ENCODE results near the gene ETV5. TPM values are rescaled to one million over a fixed set of nuclear protein-coding genes. Genes with fewer than 3 reads are reported as not detected.
A peak's percentile ranks its signal among the peaks of the same experiment; 100 is the strongest.

ETV5 gene
- total RNA-seq, 4 donors from 2014 or later = 1.7 to 6.7 (median 5.0) TPM

DNA sequence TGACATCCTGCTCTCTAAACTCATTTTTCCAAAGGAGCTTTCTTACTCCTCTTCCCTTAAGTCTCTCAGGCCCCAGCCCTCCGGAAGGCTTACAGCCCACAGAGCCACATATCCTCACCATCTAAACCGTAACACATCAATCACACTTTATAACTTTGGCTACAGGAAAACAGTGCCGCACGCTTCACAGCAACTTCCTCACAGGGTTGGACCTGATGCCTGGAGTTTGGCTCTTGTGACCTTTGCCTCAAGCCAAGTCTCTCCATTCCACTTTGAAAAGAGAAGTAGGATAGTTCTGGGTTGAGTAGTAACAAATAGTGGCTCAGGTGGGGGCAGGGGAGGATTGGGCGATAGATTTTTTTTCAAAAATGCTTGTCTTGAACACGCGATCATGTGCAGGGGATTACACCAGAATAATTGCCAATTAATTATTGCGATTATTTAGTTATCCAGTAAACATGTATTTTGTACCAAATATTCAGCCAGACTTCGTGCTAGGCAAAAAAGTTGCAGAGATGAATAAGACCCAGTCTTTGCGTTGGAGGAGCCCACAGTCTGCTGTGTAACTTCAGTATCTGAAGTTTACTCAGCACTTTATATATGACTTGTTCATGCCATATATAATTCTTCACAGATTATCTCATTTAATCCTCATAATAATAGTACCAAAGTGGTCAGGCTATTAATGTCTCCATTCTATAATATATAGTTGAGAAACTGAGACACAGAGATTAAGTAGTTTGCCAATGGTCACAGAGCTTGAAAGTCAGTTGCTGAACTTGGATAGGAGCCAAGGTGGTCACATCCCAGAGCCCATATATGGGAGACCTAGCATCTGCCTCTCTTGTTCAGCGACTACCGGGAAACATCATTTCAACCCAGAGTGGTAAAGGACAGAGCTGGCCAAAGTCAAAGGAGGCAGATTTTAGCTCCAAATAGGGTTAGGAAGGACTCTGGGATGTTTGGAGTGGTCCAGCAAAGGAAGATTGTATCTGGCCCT lies 2.4 kb upstream of the ETV5 start:
- H3K4me3 ChIP-seq = no peak overlapping the region
- H3K36me3 ChIP-seq = no peaks in the 10 kb centered on the region
- intact Hi-C loops (cut with DNase I) = no loop called here
- no peaks in the 10 kb centered on the region for H3K9me3 ChIP-seq
- 56 to 72% methylated on average over 12 of the region's 12 CpGs for WGBS, 2 donors
- H3K4me1 ChIP-seq = peaks cover 0 to 45% (median 19%) of the 10 kb centered on the region in 3 donors
- TF ChIP-seq POLR2A (IDR thresholded peaks at IDR 0.05) = no peak
- TF ChIP-seq, protein P1, sequence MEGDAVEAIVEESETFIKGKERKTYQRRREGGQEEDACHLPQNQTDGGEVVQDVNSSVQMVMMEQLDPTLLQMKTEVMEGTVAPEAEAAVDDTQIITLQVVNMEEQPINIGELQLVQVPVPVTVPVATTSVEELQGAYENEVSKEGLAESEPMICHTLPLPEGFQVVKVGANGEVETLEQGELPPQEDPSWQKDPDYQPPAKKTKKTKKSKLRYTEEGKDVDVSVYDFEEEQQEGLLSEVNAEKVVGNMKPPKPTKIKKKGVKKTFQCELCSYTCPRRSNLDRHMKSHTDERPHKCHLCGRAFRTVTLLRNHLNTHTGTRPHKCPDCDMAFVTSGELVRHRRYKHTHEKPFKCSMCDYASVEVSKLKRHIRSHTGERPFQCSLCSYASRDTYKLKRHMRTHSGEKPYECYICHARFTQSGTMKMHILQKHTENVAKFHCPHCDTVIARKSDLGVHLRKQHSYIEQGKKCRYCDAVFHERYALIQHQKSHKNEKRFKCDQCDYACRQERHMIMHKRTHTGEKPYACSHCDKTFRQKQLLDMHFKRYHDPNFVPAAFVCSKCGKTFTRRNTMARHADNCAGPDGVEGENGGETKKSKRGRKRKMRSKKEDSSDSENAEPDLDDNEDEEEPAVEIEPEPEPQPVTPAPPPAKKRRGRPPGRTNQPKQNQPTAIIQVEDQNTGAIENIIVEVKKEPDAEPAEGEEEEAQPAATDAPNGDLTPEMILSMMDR (IDR thresholded peaks at IDR 0.05) = no peak
- peaks cover 0 to 75% (median 0%) of the 10 kb centered on the region in 4 donors for H3K27me3 ChIP-seq
- DNase-seq = no peak
- H3K27ac ChIP-seq = no peak overlapping the region

- Histone ChIP-seq H3K27me3 (peaks cover 0 to 70% (median 0%) of the 10 kb centered on the region in 4 donors), H3K9me3 (no peaks in the 10 kb centered on the region), H3K4me1 (peaks cover 0 to 45% (median 19%) of the 10 kb centered on the region in 3 donors), H3K36me3 (no peaks in the 10 kb centered on the region), H3K4me3 (peak overlapping the region; percentile 27 to 86 (median 60)), H3K27ac (peak overlapping the region; percentile 66 to 90 (median 76))
- WGBS, 2 donors = 16 to 24% methylated on average over 11 to 24 of the region's 35 CpGs
- no peak for TF ChIP-seq POLR2A (IDR thresholded peaks at IDR 0.05)
- TF ChIP-seq, protein P1 (IDR thresholded peaks at IDR 0.05) = no peak
- intact Hi-C loops (cut with DNase I) = no loop called here
- DNase-seq = no peak
Observed at GRCh38 chr3:186109897-186110803, 1.3 kb upstream of the ETV5 start.

GRCh38 chr3:186108106-186108940 lies 566 bp downstream of the ETV5 start:
- intact Hi-C loops (cut with DNase I) = no loop called here
- 0 to 2% methylated on average over 17 to 26 of the region's 69 CpGs for WGBS, 2 donors
- Histone ChIP-seq H3K27me3 (peaks cover 0 to 53% (median 0%) of the 10 kb centered on the region in 4 donors), H3K36me3 (no peaks in the 10 kb centered on the region), H3K9me3 (no peaks in the 10 kb centered on the region), H3K4me3 (peak overlapping the region; percentile 59 to 86 (median 70)), H3K4me1 (peaks cover 0 to 59% (median 28%) of the 10 kb centered on the region in 3 donors), H3K27ac (peak overlapping the region; percentile 74 to 90 (median 78))
- TF ChIP-seq, protein P1 (IDR thresholded peaks at IDR 0.05) = no peak
- no peak for DNase-seq

- TF ChIP-seq, protein P1 (IDR thresholded peaks at IDR 0.05) = no peak
- no peak for TF ChIP-seq POLR2A (IDR thresholded peaks at IDR 0.05)
- DNase-seq = peak; percentile 5
- H3K27me3 ChIP-seq = peaks cover 0 to 46% (median 0%) of the 10 kb centered on the region in 4 donors
- H3K36me3 ChIP-seq = no peaks in the 10 kb centered on the region
- peak overlapping the region in 3 of 4 donors; percentile 74 to 83 (median 74) for H3K27ac ChIP-seq
- no peaks in the 10 kb centered on the region for H3K9me3 ChIP-seq
- H3K4me3 ChIP-seq = peak overlapping the region; percentile 59 to 86 (median 70)
- H3K4me1 ChIP-seq = peaks cover 0 to 68% (median 33%) of the 10 kb centered on the region in 3 donors
- WGBS, 2 donors = 4 to 6% methylated on average over 29 to 35 of the region's 45 CpGs
- intact Hi-C loops (cut with DNase I) = no loop called here
Observed at GRCh38 chr3:186107215-186108105, 1.4 kb downstream of the ETV5 start.

All from esophagus squamous epithelium (tissue), 5 donors.